A673 (cell line): ENCODE results near the gene CAPG. TPM values are rescaled to one million over a fixed set of nuclear protein-coding genes. Genes with fewer than 3 reads are reported as not detected.

Source experiments
- BruUV-seq: library from RNA; stranded (reverse); fragments of 400-500 nt; replicated peaks from 2 replicates; lab custom pipeline; 2021; lab: Mats Ljungman, UMichigan
- CTCF ChIA-PET: fragments of 300-600 bp; sonication (Branson Sonifier 250); formaldehyde crosslinking; loops from one replicate; lab custom pipeline; 2022; ENCODE audit warnings: antibody characterized with exemption; lab: Charles Lee
- POLR2A ChIA-PET: fragments of 300-600 bp; sonication (Branson Sonifier 250); formaldehyde crosslinking; loops from one replicate; lab custom pipeline; 2022; ENCODE audit warnings: antibody characterized with exemption; ENCODE audit not compliant: low non-redundant PET; lab: Charles Lee
- DNase-seq: peaks from one replicate; pipeline ENCODE4 v3.0.0-alpha.2; 2015; ENCODE audit warnings: low spot score
- H3K27ac ChIP-seq: fragments of 200-600 bp; sonication (generic); 2 replicates; pipeline ENCODE4 v1.5.1; 2016; ENCODE audit warnings: mixed run types, low read depth, mild to moderate bottlenecking, mixed read lengths, antibody characterized with exemption, low read length; ENCODE audit not compliant: poor library complexity, severe bottlenecking
- H3K27me3 ChIP-seq: fragments of 200-600 bp; sonication (generic); replicated peaks from 2 replicates; pipeline ENCODE4 v1.6.1; 2017; ENCODE audit warnings: mixed run types, low read depth, mild to moderate bottlenecking, mixed read lengths, antibody characterized with exemption, low read length; ENCODE audit not compliant: insufficient read depth, poor library complexity
- H3K36me3 ChIP-seq: fragments of 200-600 bp; sonication (generic); 2 replicates; pipeline ENCODE4 v1.6.1; 2016; ENCODE audit warnings: mixed run types, mild to moderate bottlenecking, mixed read lengths, antibody characterized with exemption, low read length; ENCODE audit not compliant: insufficient read depth, poor library complexity, severe bottlenecking
- H3K4me1 ChIP-seq: fragments of 200-600 bp; sonication (generic); 2 replicates; pipeline ENCODE4 v1.6.1; 2017; ENCODE audit warnings: mixed run types, mild to moderate bottlenecking, mixed read lengths, antibody characterized with exemption, low read length; ENCODE audit not compliant: insufficient read depth, poor library complexity, severe bottlenecking
- H3K4me3 ChIP-seq: fragments of 200-600 bp; sonication (generic); 2 replicates; pipeline ENCODE4 v1.5.1; 2016; ENCODE audit warnings: low read depth, mixed run types, mild to moderate bottlenecking, mixed read lengths, low read length; ENCODE audit not compliant: poor library complexity, severe bottlenecking
- H3K9me3 ChIP-seq: fragments of 200-600 bp; sonication (generic); 2 replicates; pipeline ENCODE4 v1.6.1; 2016; ENCODE audit warnings: mixed run types, low read depth, mild to moderate bottlenecking, mixed read lengths, antibody characterized with exemption, low read length; ENCODE audit not compliant: poor library complexity, severe bottlenecking
- CTCF ChIP-seq: fragments of 300-800, 200-600 bp; sonication (generic); conservative IDR thresholded peaks from 2 replicates; pipeline ENCODE4 v1.5.1; 2017; ENCODE audit warnings: low read depth, mild to moderate bottlenecking, antibody characterized with exemption, low read length, moderate library complexity, mixed read lengths
- EZH2 ChIP-seq: fragments of 200-600 bp; sonication (generic); IDR thresholded peaks from 2 replicates; pipeline ENCODE4 v1.6.1; 2017; ENCODE audit warnings: borderline replicate concordance, low read depth, mild to moderate bottlenecking, mixed read lengths, antibody characterized with exemption, low read length; ENCODE audit not compliant: poor library complexity, severe bottlenecking
- intact Hi-C: fragments of 100-400 bp; cut with micrococcal nuclease; formaldehyde crosslinking; loops from one replicate; pipeline ENCODE4 v1.10.0; 2022; ENCODE audit not compliant: unreplicated experiment
- total RNA-seq: library from RNA; stranded (reverse); gene quantifications from 2 replicates; pipeline ENCODE4 v1.2.3, GENCODE V29; 2021

The CAPG gene
- total RNA-seq, 1 experiment from 2014 or later, result 156 TPM

GRCh38 chr2:85445316-85446295 is 35.4 kb upstream of the CAPG start:
- no peak for TF ChIP-seq EZH2
- no peak for TF ChIP-seq CTCF
- no TSS peak for BruUV-seq
- peak; percentile 51 for DNase-seq
- peak overlapping the region; percentile 86 for H3K27ac ChIP-seq
- H3K27me3 ChIP-seq, result no peaks in the 10 kb centered on the region
- H3K9me3 ChIP-seq, result no peaks in the 10 kb centered on the region
- intact Hi-C loops, result no loop called here
- no peak overlapping the region for H3K4me3 ChIP-seq
- no peaks in the 10 kb centered on the region for H3K36me3 ChIP-seq
- peaks cover 23% of the 10 kb centered on the region for H3K4me1 ChIP-seq
- POLR2A ChIA-PET, result interaction anchor here (0.5 to 0.6 kb wide), 2 partner anchors 93 to 116 kb away, joined by 3 to 4 read pairs; partner anchors contain the start of gene MAT2A
- CTCF ChIA-PET, result no interaction called here

GRCh38 chr2:85444629-85445172 is 34.5 kb upstream of the CAPG start:
- TF ChIP-seq EZH2 (no peak), CTCF (no peak)
- no peak overlapping the region for H3K4me3 ChIP-seq
- intact Hi-C loops, result no loop called here

GRCh38 chr2:85441864-85442263 is 31.7 kb upstream of the CAPG start:
- intact Hi-C loops, result no loop called here
- no peak for DNase-seq
- TF ChIP-seq CTCF, result no peak
- TF ChIP-seq EZH2, result no peak
- POLR2A ChIA-PET, result interaction anchor here (0.5 kb wide), 1 partner anchor 92 kb away, joined by 6 read pairs; no protein-coding TSS in a partner anchor
- Histone ChIP-seq H3K4me3 (no peak overlapping the region), H3K27me3 (no peaks in the 10 kb centered on the region), H3K36me3 (no peaks in the 10 kb centered on the region), H3K9me3 (no peaks in the 10 kb centered on the region), H3K27ac (no peak overlapping the region), H3K4me1 (peaks cover 42% of the 10 kb centered on the region)
- CTCF ChIA-PET, result no interaction called here
- BruUV-seq, result no TSS peak

More at GRCh38 chr2:85444629-85445172, 34.5 kb upstream of the CAPG start:
- Histone ChIP-seq H3K9me3 (no peaks in the 10 kb centered on the region), H3K4me1 (peaks cover 23% of the 10 kb centered on the region), H3K36me3 (no peaks in the 10 kb centered on the region), H3K27me3 (no peaks in the 10 kb centered on the region), H3K27ac (peak overlapping the region; percentile 86)
- BruUV-seq, result no TSS peak
- ChIA-PET POLR2A (no interaction called here), CTCF (no interaction called here)
- no peak for DNase-seq
